Osteocyte (in vitro differentiated cells): Measurements from ENCODE around the gene CSPG4. TPM values are rescaled to one million over a fixed set of nuclear protein-coding genes. Genes with fewer than 3 reads are reported as not detected.
"Not testable (repeated sequence)": the region's sequence is repeated elsewhere in the genome, so short reads cannot be mapped to it uniquely, and the experiment has no call there.

ENCODE experiments used
- DNase-seq: peaks from one replicate; pipeline ENCODE4 v3.0.0; 2021; ENCODE audit warnings: mixed read lengths; ENCODE audit not compliant: unreplicated experiment; ENCODE audit errors: extremely low spot score
- H3K27ac Mint-ChIP-seq: one replicate; pipeline ENCODE4 v1.8.0; 2021; ENCODE audit warnings: mild to moderate bottlenecking, mixed read lengths; ENCODE audit not compliant: unreplicated experiment
- H3K27me3 Mint-ChIP-seq: one replicate; pipeline ENCODE4 v1.8.0; 2021; ENCODE audit warnings: mixed read lengths; ENCODE audit not compliant: unreplicated experiment
- H3K36me3 Mint-ChIP-seq: one replicate; pipeline ENCODE4 v1.8.0; 2021; ENCODE audit warnings: mixed read lengths; ENCODE audit not compliant: unreplicated experiment
- H3K4me1 Mint-ChIP-seq: one replicate; pipeline ENCODE4 v1.8.0; 2021; ENCODE audit warnings: mixed read lengths; ENCODE audit not compliant: unreplicated experiment
- H3K4me3 Mint-ChIP-seq: one replicate; pipeline ENCODE4 v1.8.0; 2021; ENCODE audit warnings: mild to moderate bottlenecking, moderate library complexity, mixed read lengths; ENCODE audit not compliant: unreplicated experiment
- H3K9me3 Mint-ChIP-seq: one replicate; pipeline ENCODE4 v1.8.0; 2021; ENCODE audit warnings: mixed read lengths; ENCODE audit not compliant: unreplicated experiment
- total RNA-seq: library from RNA; stranded (reverse); gene quantifications from 2 replicates; pipeline ENCODE4 v1.2.1, GENCODE V29; 2021
- TF ChIP-seq, protein P1 (sequence below): fragments of 200-600 bp; sonication (generic); IDR thresholded peaks from 2 replicates; pipeline ENCODE4 v1.5.0; 2021; ENCODE audit warnings: antibody characterized with exemption, mild to moderate bottlenecking, moderate library complexity

CSPG4 gene
- total RNA-seq, 1 donor from 2014 or later = 43.3 TPM

DNA sequence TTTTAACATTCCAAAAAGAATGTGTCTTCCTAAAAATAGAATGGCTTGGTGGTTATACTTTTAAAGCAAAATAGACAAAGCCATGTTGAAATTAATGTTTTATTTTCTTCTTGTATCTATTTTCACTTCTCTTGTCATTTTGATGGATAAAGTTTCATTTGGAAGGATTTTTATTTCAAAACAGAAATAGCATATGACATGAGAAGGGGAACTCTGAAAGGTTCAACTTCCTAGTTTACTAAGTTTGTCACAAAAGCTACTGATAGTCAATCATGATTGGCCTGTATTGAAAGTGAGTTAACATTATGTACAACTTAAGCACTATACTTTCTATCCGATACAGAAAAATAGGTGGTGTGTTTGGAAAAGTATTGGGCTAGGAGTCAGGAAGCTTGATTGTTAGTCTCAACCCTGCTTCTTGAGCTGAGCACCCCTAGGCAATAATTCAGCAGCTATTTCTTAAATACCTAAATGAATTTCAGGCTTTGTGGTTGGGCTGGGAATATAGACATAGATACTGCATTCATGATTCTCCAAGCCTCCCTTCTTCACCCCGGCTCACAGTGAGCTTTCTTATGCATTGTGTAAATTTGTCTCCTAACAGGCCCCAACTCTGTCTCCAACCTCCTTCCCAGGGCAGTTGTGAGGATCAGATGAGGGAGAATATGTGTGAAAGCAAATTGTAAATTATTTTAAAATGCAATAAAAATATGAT, 46.9 kb upstream of the CSPG4 start:
- peaks cover 16% of the 10 kb centered on the region for H3K4me1 Mint-ChIP-seq
- no peaks in the 10 kb centered on the region for H3K36me3 Mint-ChIP-seq
- no peaks in the 10 kb centered on the region for H3K9me3 Mint-ChIP-seq
- H3K27ac Mint-ChIP-seq = peak overlapping the region; percentile 6
- TF ChIP-seq, protein P1, sequence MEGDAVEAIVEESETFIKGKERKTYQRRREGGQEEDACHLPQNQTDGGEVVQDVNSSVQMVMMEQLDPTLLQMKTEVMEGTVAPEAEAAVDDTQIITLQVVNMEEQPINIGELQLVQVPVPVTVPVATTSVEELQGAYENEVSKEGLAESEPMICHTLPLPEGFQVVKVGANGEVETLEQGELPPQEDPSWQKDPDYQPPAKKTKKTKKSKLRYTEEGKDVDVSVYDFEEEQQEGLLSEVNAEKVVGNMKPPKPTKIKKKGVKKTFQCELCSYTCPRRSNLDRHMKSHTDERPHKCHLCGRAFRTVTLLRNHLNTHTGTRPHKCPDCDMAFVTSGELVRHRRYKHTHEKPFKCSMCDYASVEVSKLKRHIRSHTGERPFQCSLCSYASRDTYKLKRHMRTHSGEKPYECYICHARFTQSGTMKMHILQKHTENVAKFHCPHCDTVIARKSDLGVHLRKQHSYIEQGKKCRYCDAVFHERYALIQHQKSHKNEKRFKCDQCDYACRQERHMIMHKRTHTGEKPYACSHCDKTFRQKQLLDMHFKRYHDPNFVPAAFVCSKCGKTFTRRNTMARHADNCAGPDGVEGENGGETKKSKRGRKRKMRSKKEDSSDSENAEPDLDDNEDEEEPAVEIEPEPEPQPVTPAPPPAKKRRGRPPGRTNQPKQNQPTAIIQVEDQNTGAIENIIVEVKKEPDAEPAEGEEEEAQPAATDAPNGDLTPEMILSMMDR = no peak
- no peaks in the 10 kb centered on the region for H3K27me3 Mint-ChIP-seq
- H3K4me3 Mint-ChIP-seq = peak overlapping the region; percentile 79
- no peak for DNase-seq

DNA sequence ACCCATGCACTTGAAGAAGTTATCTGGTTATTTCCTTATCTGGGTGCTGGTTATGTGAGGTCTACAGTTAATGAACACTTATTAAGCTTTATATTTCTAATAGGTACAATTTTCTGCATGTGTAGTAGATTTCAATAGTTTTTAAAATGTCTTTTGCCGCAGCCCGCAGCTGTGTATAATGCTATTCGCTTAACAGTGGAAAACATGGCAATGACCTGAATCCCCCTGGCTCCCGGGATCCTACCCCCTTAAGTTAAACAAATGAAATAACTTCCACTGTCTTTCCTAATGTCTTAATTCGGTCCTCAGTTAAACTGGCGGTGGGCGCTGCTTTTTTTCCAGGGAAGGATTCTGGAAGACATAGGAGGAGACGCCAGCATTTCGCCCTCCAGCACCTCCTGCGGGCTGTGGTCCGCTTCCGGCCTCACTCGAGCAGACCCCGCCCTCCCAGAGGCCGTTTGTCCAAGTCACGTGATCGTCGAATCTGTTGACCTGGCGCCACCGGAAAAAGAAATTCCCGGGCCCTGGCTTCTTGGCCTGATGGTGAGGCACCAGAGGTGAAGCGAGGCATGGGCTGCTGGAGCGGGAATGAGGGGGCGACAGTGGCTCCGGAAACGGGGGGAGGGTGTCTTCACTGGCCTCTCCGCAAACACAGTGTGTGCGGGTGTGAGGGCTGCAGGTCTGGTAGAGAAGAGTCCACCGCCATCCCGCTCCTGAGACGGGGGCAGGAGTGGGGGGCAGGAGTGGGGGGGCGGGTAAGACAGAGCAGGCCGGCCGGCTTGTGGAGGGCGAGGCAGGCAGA, 45.6 kb upstream of the CSPG4 start:
- H3K9me3 Mint-ChIP-seq = no peaks in the 10 kb centered on the region
- H3K36me3 Mint-ChIP-seq = no peaks in the 10 kb centered on the region
- no peak for DNase-seq
- TF ChIP-seq, protein P1 = no peak
- H3K27ac Mint-ChIP-seq = peak overlapping the region; percentile 88
- H3K27me3 Mint-ChIP-seq = no peaks in the 10 kb centered on the region
- H3K4me1 Mint-ChIP-seq = peaks cover 16% of the 10 kb centered on the region
- H3K4me3 Mint-ChIP-seq = peak overlapping the region; percentile 79

DNA sequence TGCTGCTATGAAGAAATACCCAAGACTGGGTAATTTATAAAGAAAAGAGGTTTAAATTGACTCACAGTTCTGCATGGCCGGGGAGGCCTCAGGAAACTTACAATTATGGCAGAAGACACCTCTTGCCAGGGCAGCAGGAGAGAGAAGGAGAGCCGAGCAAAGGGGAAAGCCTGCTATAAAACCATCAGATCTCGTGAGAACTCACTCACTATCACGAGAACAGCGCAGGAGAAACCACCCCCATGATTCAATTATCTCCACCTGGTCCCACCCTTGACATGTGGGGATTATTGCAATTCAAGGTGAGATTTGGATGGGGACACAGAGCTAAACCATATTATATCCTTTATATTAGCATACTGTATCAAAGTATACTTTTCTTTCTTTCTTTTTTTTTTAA, 42.2 kb upstream of the CSPG4 start:
- not testable (repeated sequence) for H3K4me3 Mint-ChIP-seq, H3K36me3 Mint-ChIP-seq, H3K27me3 Mint-ChIP-seq, DNase-seq, H3K9me3 Mint-ChIP-seq, H3K27ac Mint-ChIP-seq
- peaks cover 16% of the 10 kb centered on the region for H3K4me1 Mint-ChIP-seq

DNA sequence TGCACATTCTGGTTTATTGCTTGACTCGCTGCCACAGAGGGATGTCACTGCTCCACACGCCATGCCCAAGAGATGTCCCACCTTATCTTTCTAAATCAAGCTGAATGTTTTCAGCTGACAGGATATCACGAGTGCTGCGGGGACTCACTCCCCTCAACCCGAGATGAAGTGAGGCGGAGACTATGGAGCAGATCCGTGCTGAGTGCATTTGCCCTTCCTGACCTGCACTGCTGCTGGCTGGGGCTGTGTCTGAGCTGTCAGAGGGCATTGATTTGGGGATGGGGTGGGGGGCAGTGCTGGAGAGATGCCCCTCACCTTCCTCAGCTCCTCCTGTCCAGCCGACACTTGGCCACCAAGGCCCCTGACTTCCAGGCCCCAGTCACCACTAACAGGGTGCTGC, 40.5 kb upstream of the CSPG4 start:
- H3K9me3 Mint-ChIP-seq = no peaks in the 10 kb centered on the region
- H3K36me3 Mint-ChIP-seq = no peaks in the 10 kb centered on the region
- TF ChIP-seq, protein P1 = no peak
- no peak overlapping the region for H3K27ac Mint-ChIP-seq
- H3K27me3 Mint-ChIP-seq = no peaks in the 10 kb centered on the region
- H3K4me3 Mint-ChIP-seq = no peak overlapping the region
- DNase-seq = no peak
- peaks cover 3% of the 10 kb centered on the region for H3K4me1 Mint-ChIP-seq

DNA sequence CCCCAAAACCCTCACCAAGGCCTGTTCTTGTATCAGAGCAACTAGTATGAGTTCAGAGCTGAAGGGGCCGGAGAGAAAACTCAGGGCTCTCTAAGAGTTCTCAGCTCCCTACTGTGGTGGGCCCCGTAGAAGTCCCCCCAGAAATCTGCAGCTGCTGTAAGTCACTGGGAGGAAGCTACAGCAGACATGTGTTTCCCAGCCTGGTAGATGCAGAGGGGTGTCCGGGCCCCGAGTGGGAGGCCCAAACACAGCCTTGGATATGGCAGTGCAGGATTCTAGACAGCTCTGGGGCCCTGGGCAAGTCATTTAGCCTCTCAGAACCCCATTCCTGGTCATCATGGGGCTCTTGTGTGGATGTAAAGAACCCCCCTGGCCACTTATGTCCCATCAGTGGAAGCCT, 39.2 kb upstream of the CSPG4 start:
- no peak for DNase-seq
- TF ChIP-seq, protein P1 = no peak

More for the DNA sequence above, 39.2 kb upstream of the CSPG4 start:
- Mint-ChIP-seq H3K4me3 (no peak overlapping the region), H3K4me1 (no peaks in the 10 kb centered on the region), H3K36me3 (no peaks in the 10 kb centered on the region), H3K27ac (no peak overlapping the region), H3K9me3 (no peaks in the 10 kb centered on the region), H3K27me3 (no peaks in the 10 kb centered on the region)
